Eye (tissue), 1 donor: ENCODE data around the gene B4GALT1.

Source experiments
- DNase-seq: peaks from one replicate; pipeline ENCODE4 v3.0.0-alpha.2; 2015

The B4GALT1 gene, protein sequence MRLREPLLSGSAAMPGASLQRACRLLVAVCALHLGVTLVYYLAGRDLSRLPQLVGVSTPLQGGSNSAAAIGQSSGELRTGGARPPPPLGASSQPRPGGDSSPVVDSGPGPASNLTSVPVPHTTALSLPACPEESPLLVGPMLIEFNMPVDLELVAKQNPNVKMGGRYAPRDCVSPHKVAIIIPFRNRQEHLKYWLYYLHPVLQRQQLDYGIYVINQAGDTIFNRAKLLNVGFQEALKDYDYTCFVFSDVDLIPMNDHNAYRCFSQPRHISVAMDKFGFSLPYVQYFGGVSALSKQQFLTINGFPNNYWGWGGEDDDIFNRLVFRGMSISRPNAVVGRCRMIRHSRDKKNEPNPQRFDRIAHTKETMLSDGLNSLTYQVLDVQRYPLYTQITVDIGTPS

DNA sequence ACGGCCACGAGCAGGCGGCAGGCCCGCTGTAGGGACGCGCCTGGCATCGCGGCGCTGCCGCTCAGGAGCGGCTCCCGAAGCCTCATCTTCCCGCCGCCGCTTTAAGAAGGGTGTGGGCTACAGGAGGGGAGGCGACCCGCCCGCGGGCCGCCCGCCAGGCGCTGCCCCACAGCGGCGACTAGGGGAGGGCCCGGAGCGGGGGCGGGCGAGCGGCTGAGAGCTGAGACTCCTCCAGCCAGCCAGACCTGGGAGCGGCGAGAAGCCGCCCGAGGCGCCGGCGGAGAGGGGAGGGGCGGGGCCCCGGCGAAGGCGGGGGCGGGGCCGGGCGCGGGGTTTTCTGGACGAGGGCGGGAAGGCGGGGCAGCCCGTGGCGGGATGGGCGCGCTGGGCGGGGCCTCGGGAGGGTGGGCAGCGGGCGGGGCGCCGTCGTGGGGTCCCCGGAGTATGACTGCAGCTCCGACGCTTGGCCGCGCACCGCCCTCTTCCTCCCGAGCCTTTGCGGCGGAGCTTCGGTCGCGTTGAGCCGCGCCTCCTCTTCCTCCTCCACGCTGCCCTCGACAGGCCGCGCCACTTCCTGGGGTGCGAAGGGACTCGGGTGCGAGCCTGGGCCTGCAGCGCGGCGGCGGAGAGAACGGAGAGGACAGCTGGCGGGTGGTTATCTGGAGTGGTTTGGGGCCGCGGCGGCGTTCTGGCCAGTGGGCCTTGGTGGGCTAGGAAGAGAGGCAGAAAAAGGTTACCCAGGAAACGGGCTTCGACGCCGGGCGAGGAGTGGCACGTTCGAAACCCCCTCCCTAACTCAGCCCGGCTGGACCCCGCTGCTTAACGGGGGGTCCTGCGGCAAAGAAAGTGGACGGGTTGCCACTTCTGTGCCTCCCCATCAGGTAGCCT, at the start of gene B4GALT1:
TSS of gene B4GALT1 (minus strand) at position 253 of the 888 bp plus-strand sequence. CDS start at position 86, 167 bp downstream.
- DNase-seq, result peak; percentile 95

- DNase-seq, result no peak
Measured at GRCh38 chr9:33211695-33212393, 44.7 kb upstream of the B4GALT1 start.

DNA sequence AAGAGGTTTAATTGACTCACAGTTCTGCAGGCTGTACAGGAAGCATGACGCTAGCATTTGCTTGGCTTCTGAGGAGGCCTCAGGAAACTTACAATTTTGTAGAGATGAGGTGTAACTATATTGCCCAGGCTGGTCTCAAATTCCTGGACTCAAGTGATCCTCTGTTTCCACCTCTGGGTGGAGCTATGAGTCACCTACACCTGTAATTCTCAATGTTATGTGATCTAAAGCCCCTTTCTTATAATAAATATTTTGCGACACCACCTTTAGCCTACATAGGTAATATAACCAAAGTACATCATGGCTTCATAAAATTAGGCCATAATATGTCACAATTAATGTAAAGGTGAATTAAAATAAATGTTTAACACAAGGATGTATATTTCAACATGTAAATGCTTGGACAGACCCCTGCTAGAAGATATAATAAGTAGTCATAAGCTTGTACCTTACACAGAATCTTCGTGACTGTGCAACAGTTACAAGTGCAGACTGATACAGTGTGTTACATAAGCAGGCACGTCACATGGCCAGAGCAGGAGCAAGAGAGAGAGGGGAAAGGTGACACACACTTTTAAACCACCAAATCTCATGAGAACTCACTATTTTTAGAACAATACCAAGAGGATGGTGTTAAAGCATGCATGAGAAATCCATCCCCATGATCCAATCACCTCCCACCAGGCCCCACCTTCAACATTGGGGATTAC, 43.0 kb upstream of the B4GALT1 start:
- DNase-seq, result no peak

DNA sequence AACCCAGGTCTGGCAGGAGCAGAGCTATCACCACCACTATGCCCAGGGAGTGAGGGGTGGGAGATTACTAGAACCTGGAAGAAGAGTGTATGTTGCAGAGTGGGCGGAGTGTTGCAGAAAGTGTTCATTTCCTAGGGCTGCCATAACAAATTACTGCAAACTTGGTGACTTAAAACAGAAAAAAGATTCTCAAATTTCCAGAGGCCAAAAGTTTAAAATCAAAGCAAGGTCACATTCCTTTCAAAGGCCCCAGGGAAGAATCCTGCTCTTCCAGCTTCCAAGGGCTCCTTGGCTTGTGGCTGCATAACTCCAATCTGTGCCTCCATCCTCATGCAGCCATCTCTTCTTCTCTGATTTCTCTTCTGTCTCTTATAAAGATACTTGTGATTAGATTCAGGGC, 42.3 kb upstream of the B4GALT1 start:
- no peak for DNase-seq

DNA sequence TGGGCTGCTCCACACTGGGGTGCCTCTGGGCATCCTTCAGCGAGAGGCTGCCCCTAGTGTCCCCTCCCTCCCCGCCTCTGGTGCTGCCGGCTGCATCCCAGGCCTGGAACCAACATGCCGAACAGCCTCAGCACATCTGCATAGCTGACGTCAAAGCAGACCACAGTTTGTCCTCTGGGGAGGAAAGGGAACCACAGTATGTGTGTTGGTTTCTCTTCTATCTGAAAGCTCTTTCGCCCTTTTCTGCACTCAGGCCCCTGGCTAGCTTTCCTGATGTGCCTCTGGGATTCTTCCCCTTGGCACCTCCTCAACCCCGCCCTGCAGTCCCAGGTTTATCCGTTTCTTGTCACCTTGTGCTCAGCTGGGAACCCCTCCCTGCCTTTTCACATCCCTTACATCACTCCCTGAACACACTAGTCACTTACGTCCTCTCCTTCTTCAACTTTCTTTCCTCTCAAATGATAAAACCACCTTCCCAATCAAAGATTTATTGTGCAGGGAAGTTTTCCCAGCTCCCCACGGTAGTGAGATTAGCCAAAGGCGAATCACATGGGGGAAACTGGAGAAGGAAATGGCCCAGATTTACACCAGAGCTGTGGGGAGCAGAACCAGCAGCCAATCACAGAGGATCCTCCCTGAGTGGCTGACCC, 35.5 kb upstream of the B4GALT1 start:
- no peak for DNase-seq

GRCh38 chr9:33202018-33202417, 34.9 kb upstream of the B4GALT1 start:
- no peak for DNase-seq

GRCh38 chr9:33198165-33198564, 31.0 kb upstream of the B4GALT1 start:
- no peak for DNase-seq

- no peak for DNase-seq
Measured at GRCh38 chr9:33197279-33198152, 30.4 kb upstream of the B4GALT1 start.

DNA sequence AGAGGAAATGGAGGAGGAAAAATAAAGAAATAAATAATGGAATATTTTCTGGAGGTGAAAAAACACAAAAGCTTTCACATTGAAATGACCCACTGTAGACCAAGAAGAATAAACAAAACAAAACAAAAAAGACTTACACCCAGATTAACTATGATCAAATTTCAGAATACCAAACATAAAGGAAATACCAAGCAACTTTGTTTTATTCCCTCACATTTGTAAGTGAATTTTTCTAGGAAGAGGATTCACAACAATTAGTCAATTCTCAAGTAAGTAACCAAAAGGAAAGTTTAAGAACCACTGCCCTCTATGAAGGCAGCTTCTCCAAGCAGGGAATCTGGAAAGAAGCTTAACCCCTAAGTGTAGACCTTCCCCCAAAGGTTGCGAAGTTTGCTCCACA, 29.6 kb upstream of the B4GALT1 start:
- DNase-seq, result no peak

GRCh38 chr9:33193818-33194217, 26.7 kb upstream of the B4GALT1 start:
- DNase-seq, result no peak

DNA sequence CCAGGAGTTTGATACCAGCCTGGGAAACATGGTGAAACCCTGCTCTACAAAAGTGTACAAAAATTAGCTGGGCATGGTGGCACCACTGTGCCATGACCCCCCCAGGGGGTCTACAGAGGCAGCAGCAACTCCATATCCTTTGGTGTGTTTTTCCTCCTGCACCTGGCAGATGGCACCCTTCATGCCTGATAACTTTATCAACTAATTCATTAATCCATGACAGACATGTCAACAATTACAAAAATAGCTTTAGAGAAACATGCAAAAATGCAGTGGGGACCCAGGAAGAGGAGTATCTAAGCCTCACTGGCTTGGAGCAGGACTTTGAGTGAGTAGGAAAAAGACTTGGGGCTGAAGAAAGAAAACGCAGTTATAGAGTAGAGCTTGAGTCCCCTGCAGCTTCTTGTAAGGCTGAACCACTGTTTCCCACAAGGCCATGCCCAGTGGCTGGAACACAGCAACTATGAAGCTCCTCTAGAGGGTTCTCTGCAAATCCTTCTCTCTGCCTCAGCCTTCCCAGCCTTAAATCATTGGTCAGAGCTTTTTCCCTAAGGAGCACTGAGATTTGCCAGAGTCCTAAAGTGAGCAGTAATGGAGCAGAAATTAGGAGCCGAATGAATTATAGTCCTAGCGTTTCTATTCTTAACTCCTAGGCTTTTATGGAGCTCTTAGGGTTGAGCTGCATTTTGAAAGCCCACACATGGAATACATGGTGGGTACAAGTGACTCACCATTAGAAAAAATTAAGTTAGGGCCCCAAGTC, 25.5 kb upstream of the B4GALT1 start:
- DNase-seq, result no peak

- DNase-seq, result no peak
Measured at GRCh38 chr9:33190021-33190705, 23.0 kb upstream of the B4GALT1 start.

DNA sequence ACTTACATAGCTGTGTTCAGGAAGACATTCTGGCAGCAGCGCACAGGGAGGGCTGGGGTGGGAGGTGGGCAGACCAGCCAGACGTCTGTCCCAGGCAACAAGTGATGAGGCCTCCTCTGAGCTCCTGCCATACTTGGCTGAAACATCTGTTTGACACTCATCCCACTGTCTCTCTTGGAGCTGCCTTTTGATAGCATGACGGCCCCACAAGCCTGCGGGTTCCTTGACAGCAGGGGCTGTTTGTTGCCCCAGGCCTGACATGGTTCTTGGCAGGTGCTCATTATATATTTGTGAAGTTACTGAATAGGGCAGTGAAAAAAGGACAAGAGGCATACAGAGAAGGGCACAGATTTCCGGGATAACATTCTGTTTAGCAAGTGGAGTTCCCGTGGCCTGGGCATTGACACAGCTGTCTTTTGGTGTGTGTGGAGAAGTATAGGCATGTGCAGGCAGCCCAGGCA, 22.2 kb upstream of the B4GALT1 start:
- DNase-seq, result no peak

- no peak for DNase-seq
Measured at GRCh38 chr9:33188711-33189110, 21.6 kb upstream of the B4GALT1 start.

GRCh38 chr9:33187519-33188218, 20.5 kb upstream of the B4GALT1 start:
- peak; percentile 62 for DNase-seq

DNA sequence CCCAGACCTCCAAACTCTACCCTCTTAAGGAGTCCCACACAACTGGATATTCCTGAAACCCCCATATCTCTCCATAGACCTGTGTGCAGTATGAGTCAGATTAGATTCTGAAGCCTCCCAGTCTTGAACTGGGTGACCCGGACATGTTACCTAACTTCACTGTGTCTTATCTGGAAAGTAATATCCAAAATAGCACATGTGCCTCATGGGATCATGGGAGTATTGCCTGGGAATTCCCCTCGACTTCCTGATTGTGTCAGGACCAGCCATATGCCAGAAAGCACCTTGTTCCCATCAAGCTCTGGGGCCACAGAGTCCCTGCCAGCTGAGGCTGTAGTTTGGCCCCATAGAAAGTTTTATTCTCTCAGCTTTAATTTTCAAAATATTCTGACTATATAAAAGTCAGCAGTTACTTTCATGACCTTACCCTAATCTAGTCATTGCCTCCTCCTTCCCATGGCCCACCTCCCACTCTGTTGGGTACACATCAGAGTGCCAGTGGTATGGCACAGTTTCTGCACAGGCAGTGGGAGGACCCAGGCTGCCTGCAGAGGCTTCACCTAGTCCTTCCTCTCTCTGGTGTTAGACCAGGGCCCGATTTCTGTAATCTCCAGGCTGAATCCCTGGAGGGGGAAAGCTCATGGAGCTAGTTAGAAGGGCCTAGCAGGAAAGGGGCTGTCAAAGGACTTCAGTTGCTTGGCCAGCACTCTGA, 19.5 kb upstream of the B4GALT1 start:
- DNase-seq, result no peak

DNA sequence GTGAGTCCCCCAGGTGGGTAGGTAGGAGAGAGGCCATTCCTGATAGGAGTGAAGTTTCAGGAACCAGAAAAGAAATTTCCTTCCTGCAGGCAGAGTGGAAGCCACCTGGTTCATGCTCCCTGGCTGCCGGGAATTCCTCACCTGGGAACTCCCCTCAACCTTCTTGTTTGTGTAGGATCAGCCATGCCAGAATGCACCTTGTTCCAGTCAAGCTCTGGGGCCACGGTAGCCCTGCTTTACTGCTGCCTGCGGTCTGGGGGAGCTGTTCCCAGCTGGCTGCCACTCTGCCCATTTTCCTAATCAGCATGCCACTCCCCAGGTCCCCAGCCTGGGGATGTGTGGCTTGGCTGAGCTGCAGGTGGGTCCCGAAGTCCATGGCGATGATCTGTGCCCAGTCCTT, 18.7 kb upstream of the B4GALT1 start:
- DNase-seq, result no peak

- no peak for DNase-seq
Measured at GRCh38 chr9:33185406-33185805, 18.3 kb upstream of the B4GALT1 start.
